H1 (cell line): ENCODE results near the gene NCKIPSD. TPM values are rescaled to one million over a fixed set of nuclear protein-coding genes. Genes with fewer than 3 reads are reported as not detected.

Experiments used
- CTCF ChIA-PET: fragments of 300-600 bp; sonication (Branson Sonifier 250); formaldehyde crosslinking; loops from one replicate; lab custom pipeline; 2021; ENCODE audit not compliant: partially characterized antibody; lab: Charles Lee
- POLR2A ChIA-PET: fragments of 300-600 bp; sonication (Branson Sonifier 250); formaldehyde crosslinking; loops from one replicate; lab custom pipeline; 2021; ENCODE audit warnings: inconsistent platforms; ENCODE audit not compliant: partially characterized antibody; lab: Charles Lee
- DNase-seq, 2 experiments: peaks; one replicate each; pipeline versions ENCODE4 v3.0.0 to v3.0.0-alpha.2; 2010 to 2022; ENCODE audit warnings: low spot score in 2 of 2, low read depth in 1 of 2, mixed read lengths in 1 of 2
- FAIRE-seq: peaks from 2 replicates; lab custom pipeline; 2011; peaks lifted over from hg19 to GRCh38; lab: Jason Lieb, UNC
- H2AFZ ChIP-seq: 2 replicates; pipeline ENCODE4 v1.8.1; 2012; ENCODE audit warnings: low read length, inconsistent platforms
- H2AK5ac ChIP-seq: 2 replicates; pipeline ENCODE4 v1.6.1; 2013; ENCODE audit warnings: low read depth, low read length
- H2BK120ac ChIP-seq: replicated peaks from 2 replicates; pipeline ENCODE3; 2013; ENCODE audit warnings: low read depth, low read length, inconsistent platforms
- H2BK12ac ChIP-seq: 2 replicates; pipeline ENCODE4 v1.6.1; 2013; ENCODE audit warnings: low read depth, low read length
- H2BK15ac ChIP-seq: 2 replicates; pipeline ENCODE4 v1.6.1; 2013; ENCODE audit warnings: low read length
- H2BK20ac ChIP-seq: 2 replicates; pipeline ENCODE4 v1.6.1; 2013; ENCODE audit warnings: low read length
- H2BK5ac ChIP-seq: 2 replicates; pipeline ENCODE4 v1.6.1; 2013; ENCODE audit warnings: low read depth, low read length
- H3K14ac ChIP-seq: 2 replicates; pipeline ENCODE4 v1.6.1; 2013; ENCODE audit warnings: inconsistent platforms; ENCODE audit not compliant: insufficient read length
- H3K18ac ChIP-seq: 2 replicates; pipeline ENCODE4 v1.6.1; 2013; ENCODE audit warnings: low read length; ENCODE audit errors: extremely low read depth
- H3K23ac ChIP-seq: 2 replicates; pipeline ENCODE4 v1.6.1; 2013; ENCODE audit warnings: inconsistent platforms; ENCODE audit not compliant: insufficient read length
- H3K23me2 ChIP-seq: 2 replicates; pipeline ENCODE4 v1.6.1; 2013; ENCODE audit warnings: low read depth, low read length
- H3K27ac ChIP-seq: 2 replicates; pipeline ENCODE4 v1.6.1; 2011; ENCODE audit warnings: low read depth, low read length, inconsistent platforms
- H3K27me3 ChIP-seq, 4 experiments: replicated peaks in 1 of 4; 1 replicate in 1 of 4; 2 replicates in 3 of 4; pipeline versions ENCODE4 v1.6.1 to v1.8.1; 2011 to 2013; ENCODE audit warnings: low read length in 3 of 4, mild to moderate bottlenecking in 3 of 4, inconsistent platforms in 2 of 4, mixed read lengths in 2 of 4, moderate library complexity in 1 of 4; ENCODE audit not compliant: control insufficient read depth in 3 of 4, insufficient read depth in 3 of 4; ENCODE audit errors: extremely low read depth in 1 of 4
- H3K36me3 ChIP-seq, 4 experiments: 2 replicates each; pipeline versions ENCODE4 v1.6.1 to v1.8.1; 2011 to 2013; ENCODE audit warnings: mild to moderate bottlenecking in 4 of 4, low read length in 3 of 4, moderate library complexity in 2 of 4, control low read depth in 1 of 4, inconsistent platforms in 1 of 4; ENCODE audit not compliant: insufficient read depth in 4 of 4, control insufficient read depth in 2 of 4
- H3K4ac ChIP-seq: replicated peaks from 2 replicates; pipeline ENCODE3; 2013; ENCODE audit warnings: low read length, low read depth, mixed read lengths, inconsistent platforms; ENCODE audit not compliant: insufficient read length
- H3K4me1 ChIP-seq, 4 experiments: replicated peaks in 1 of 4; 1 replicate in 1 of 4; 2 replicates in 3 of 4; pipeline versions ENCODE4 v1.6.1 to v1.8.1; 2011 to 2013; ENCODE audit warnings: low read length in 3 of 4, inconsistent platforms in 2 of 4, mixed read lengths in 1 of 4; ENCODE audit not compliant: insufficient read depth in 4 of 4, control insufficient read depth in 3 of 4
- H3K4me2 ChIP-seq, 2 experiments: 2 replicates each; pipeline versions ENCODE4 v1.6.1 to v1.8.1; 2011 to 2013; ENCODE audit warnings: low read depth in 2 of 2, low read length in 2 of 2, control low read depth in 1 of 2, inconsistent platforms in 1 of 2, mild to moderate bottlenecking in 1 of 2; ENCODE audit not compliant: insufficient read depth in 1 of 2
- H3K4me3 ChIP-seq, 4 experiments: fragments of 200-600, 300-600 bp in 1 of 4; sonication (generic), shearing (Covaris generic), sonication (Bioruptor Twin) in 1 of 4; 2 replicates each; pipeline versions ENCODE4 v1.5.1 to v1.8.1; 2011 to 2016; ENCODE audit warnings: low read length in 4 of 4, low read depth in 3 of 4, control low read depth in 2 of 4, inconsistent platforms in 2 of 4, mild to moderate bottlenecking in 2 of 4, mixed read lengths in 1 of 4, moderate library complexity in 1 of 4; ENCODE audit not compliant: insufficient read depth in 2 of 4; ENCODE audit errors: extremely low read depth in 1 of 4
- H3K56ac ChIP-seq: replicated peaks from 2 replicates; pipeline ENCODE3; 2013; ENCODE audit warnings: low read depth, mild to moderate bottlenecking, mixed read lengths, low read length, inconsistent platforms; ENCODE audit not compliant: insufficient read length
- H3K79me1 ChIP-seq: 2 replicates; pipeline ENCODE4 v1.6.1; 2013; ENCODE audit warnings: low read depth, low read length, control low read depth
- H3K79me2 ChIP-seq, 2 experiments: 2 replicates each; pipeline versions ENCODE4 v1.6.1 to v1.8.1; 2012 to 2013; ENCODE audit warnings: low read length in 2 of 2, mild to moderate bottlenecking in 2 of 2, inconsistent platforms in 1 of 2; ENCODE audit not compliant: insufficient read depth in 2 of 2, control insufficient read depth in 1 of 2
- H3K9ac ChIP-seq, 4 experiments: replicated peaks in 1 of 4; 1 replicate in 1 of 4; 2 replicates in 3 of 4; pipeline versions ENCODE4 v1.6.1 to v1.8.1; 2011 to 2013; ENCODE audit warnings: low read depth in 3 of 4, low read length in 3 of 4, control low read depth in 2 of 4, mild to moderate bottlenecking in 2 of 4, moderate library complexity in 2 of 4, inconsistent platforms in 1 of 4; ENCODE audit errors: extremely low read depth in 1 of 4
- H3K9me3 ChIP-seq, 2 experiments: 2 replicates each; pipeline versions ENCODE4 v1.6.1 to v1.8.1; 2012 to 2013; ENCODE audit warnings: mild to moderate bottlenecking in 2 of 2, moderate library complexity in 2 of 2, control low read depth in 1 of 2, inconsistent platforms in 1 of 2, low read depth in 1 of 2, low read length in 1 of 2, mixed read lengths in 1 of 2; ENCODE audit not compliant: insufficient read depth in 2 of 2
- H4K20me1 ChIP-seq, 2 experiments: replicated peaks in 1 of 2; 2 replicates each; pipeline versions ENCODE3 to v1.8.1; 2011 to 2013; ENCODE audit warnings: inconsistent platforms in 2 of 2, low read length in 2 of 2, mild to moderate bottlenecking in 1 of 2; ENCODE audit not compliant: insufficient read depth in 2 of 2, control insufficient read depth in 1 of 2
- H4K5ac ChIP-seq: 2 replicates; pipeline ENCODE4 v1.6.1; 2013; ENCODE audit warnings: low read length, low read depth, mixed read lengths, inconsistent platforms; ENCODE audit not compliant: insufficient read length
- H4K8ac ChIP-seq: 2 replicates; pipeline ENCODE4 v1.8.0; 2013; ENCODE audit warnings: mild to moderate bottlenecking, moderate library complexity, low read length, inconsistent platforms; ENCODE audit not compliant: insufficient read depth; ENCODE audit errors: extremely low read depth
- H4K91ac ChIP-seq: replicated peaks from 2 replicates; pipeline ENCODE3; 2013; ENCODE audit warnings: low read length, mixed read lengths, inconsistent platforms; ENCODE audit not compliant: insufficient read length
- HDAC2 ChIP-seq, 2 experiments: fragments of 300-600 bp in 1 of 2; sonication (generic) in 1 of 2; IDR thresholded peaks; 2 replicates each; pipeline ENCODE4 v1.6.1; 2011 to 2012; ENCODE audit warnings: low read depth in 2 of 2, low read length in 2 of 2, mild to moderate bottlenecking in 2 of 2, moderate library complexity in 2 of 2, borderline replicate concordance in 1 of 2, inconsistent platforms in 1 of 2
- TBP ChIP-seq: IDR thresholded peaks from 2 replicates; pipeline ENCODE4 v1.6.1; 2011; ENCODE audit warnings: low read depth, low read length, improper control_type of control experiment
- WGBS, 2 experiments: shearing (Covaris generic) in 1 of 2; methylation state at CpG; one replicate each; pipeline versions ENCODE4 v1.1.6 to v1.1.7; 2013 to 2015; ENCODE audit warnings: low lambda C conversion rate in 2 of 2, mixed read lengths in 2 of 2, inconsistent platforms in 1 of 2, low coverage in 1 of 2, missing lambda C conversion rate in 1 of 2; ENCODE audit not compliant: insufficient replicate concordance in 2 of 2, insufficient coverage in 1 of 2, insufficient read length in 1 of 2; ENCODE audit errors: extremely low coverage in 1 of 2, missing lambda C conversion rate in 1 of 2; 5-methylcytosine and 5-hydroxymethylcytosine counted together
- polyA plus RNA-seq, 7 experiments: library from polyadenylated mRNA; depleted of rRNA in 3 of 7; stranded (reverse) in 5 of 7; unstranded in 2 of 7; fragments of >200 nt in 5 of 7; fragments of 200-250 nt in 2 of 7; gene quantifications; 1 replicate in 5 of 7; 2 replicates in 1 of 7; 4 replicates in 1 of 7; pipeline versions ENCODE4 v1.2.1 to v1.2.3, GENCODE V29; 2011 to 2013; ENCODE audit warnings: missing spikeins in 2 of 7, mixed read lengths in 2 of 7
- total RNA-seq: library from RNA; stranded (reverse); fragmentation: NEBNext Ultra II Directional; extraction: Animal tissue kit (Norgen Biotek cat#: 25700); gene quantifications from 2 replicates; pipeline ENCODE4 v1.2.1, GENCODE V29; 2021

Gene NCKIPSD
- total and polyA plus RNA-seq, 2 of the 8 experiments (the other 6 are each of a cell fraction or from before 2014, with no cell fraction given): 34.7 to 91.8 TPM

DNA sequence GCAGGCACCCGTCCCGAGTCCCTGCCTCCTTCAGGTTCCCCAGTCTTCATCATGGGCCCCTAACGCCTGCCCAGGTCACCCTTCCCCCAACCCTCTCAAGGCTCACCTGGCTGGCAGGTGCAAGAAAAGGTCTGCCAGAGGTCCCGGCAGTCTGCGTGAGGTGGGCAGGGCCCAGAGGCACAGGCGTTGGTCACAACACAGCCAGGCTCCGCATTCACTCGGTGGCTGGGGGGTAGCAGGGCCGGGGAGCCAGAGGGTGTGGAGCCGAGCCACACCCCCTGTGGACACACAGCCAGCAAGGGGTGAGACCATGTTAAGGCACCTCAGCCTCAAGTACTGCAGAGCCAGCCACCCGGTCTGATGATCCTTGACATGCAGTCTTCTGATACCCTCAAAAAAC, 33.9 kb downstream of the NCKIPSD start:
- Histone ChIP-seq H4K8ac (no peak overlapping the region), H3K36me3 (peaks cover 0 to 18% (median 5%) of the 10 kb centered on the region in 4 experiments; a peak in 5 of 8 replicates), H3K4me2 (no peak overlapping the region), H3K18ac (no peak overlapping the region), H3K4ac (no peak overlapping the region), H3K4me3 (no peak overlapping the region), H2BK12ac (no peak overlapping the region), H2BK15ac (no peak overlapping the region), H4K20me1 (peaks cover 0 to 19% of the 10 kb centered on the region in 2 experiments), H3K23ac (no peak overlapping the region), H2AFZ (no peak overlapping the region), H3K23me2 (peaks cover 11% of the 10 kb centered on the region; the same call in 1 of the 2 replicates), H3K9me3 (no peaks in the 10 kb centered on the region), H2BK5ac (no peak overlapping the region), H3K4me1 (peaks cover 0 to 11% (median 9%) of the 10 kb centered on the region in 4 experiments; a peak in 6 of 7 replicates), H3K14ac (no peak overlapping the region), H2BK120ac (no peak overlapping the region), H3K27me3 (peaks cover 0 to 5% (median 3%) of the 10 kb centered on the region in 4 experiments; a peak in 3 of 7 replicates), H3K27ac (no peak overlapping the region), H3K9ac (no peak overlapping the region), H2AK5ac (no peak overlapping the region), H2BK20ac (no peak overlapping the region), H3K56ac (no peak overlapping the region), H3K79me1 (no peaks in the 10 kb centered on the region), H4K5ac (no peak overlapping the region), H3K79me2 (no peaks in the 10 kb centered on the region), H4K91ac (no peak overlapping the region)
- POLR2A ChIA-PET: interaction anchor here (1.2 to 10.5 kb wide), 4 partner anchors 12 to 70 kb away, joined by 3 to 111 read pairs (median 31); partner anchors contain the start of genes CELSR3, SLC26A6 and UQCRC1
- DNase-seq (no peak), FAIRE-seq (no peak)
- CTCF ChIA-PET: interaction anchor here (1.1 to 1.6 kb wide), 3 partner anchors 11 to 216 kb away, joined by 3 to 5 read pairs (median 4); partner anchors contain the start of genes CELSR3 and SLC26A6
- WGBS, 2 experiments: 89% methylated on average over 11 of the region's 11 CpGs; no CpG with 5 or more reads in 1 of the 2 experiments
- TF ChIP-seq HDAC2 (IDR thresholded peaks at IDR 0.05; ENCODE audit: borderline replicate concordance in 1 of 2, low read depth in 2 of 2, low read length in 2 of 2) (no peak), TBP (no peak)
